NT2/D1 (cell line): ENCODE data around the gene CSPG5.

ENCODE experiments used
- SUZ12 ChIP-seq: IDR thresholded peaks from 2 replicates; pipeline ENCODE4 v1.6.1; 2011; ENCODE audit not compliant: insufficient read length, insufficient read depth; ENCODE audit errors: extremely low read depth
- YY1 ChIP-seq: IDR thresholded peaks from 2 replicates; pipeline ENCODE4 v1.6.1; 2011; ENCODE audit not compliant: insufficient read length, insufficient read depth

- TF ChIP-seq YY1 (no peak), SUZ12 (no peak)
Observed at GRCh38 chr3:47565734-47566550, 12.7 kb downstream of the CSPG5 start.
